CD14-positive monocyte (primary cell): ENCODE measurements around the gene SNRPD1. TPM values are rescaled to one million over a fixed set of nuclear protein-coding genes. Genes with fewer than 3 reads are reported as not detected.

Experiments
- DNase-seq, 3 donors: peaks; one replicate each; pipeline ENCODE4 v3.0.0-alpha.2; 2011 to 2022
- H2AFZ ChIP-seq: 2 replicates; pipeline ENCODE4 v1.6.0; 2012; ENCODE audit warnings: mild to moderate bottlenecking, low read depth, low read length, inconsistent platforms; ENCODE audit not compliant: insufficient read depth, poor library complexity, severe bottlenecking
- H3K27ac ChIP-seq, 2 donors: 1 replicate in 1 of 2; 2 replicates in 1 of 2; pipeline ENCODE4 v1.5.1; 2012 to 2013; ENCODE audit warnings: low read length in 2 of 2, control low read depth in 1 of 2, inconsistent platforms in 1 of 2, low read depth in 1 of 2, mild to moderate bottlenecking in 1 of 2
- H3K27me3 ChIP-seq, 2 donors: one replicate each; pipeline versions ENCODE4 v1.6.0 to v1.6.1; 2011 to 2013; ENCODE audit warnings: low read length in 2 of 2; ENCODE audit not compliant: control insufficient read depth in 2 of 2, insufficient read depth in 2 of 2
- H3K36me3 ChIP-seq, 2 donors: replicated peaks in 1 of 2; 1 replicate in 1 of 2; 2 replicates in 1 of 2; pipeline versions ENCODE4 v1.5.1 to v1.6.1; 2012 to 2013; ENCODE audit warnings: low read length in 2 of 2, control low read depth in 1 of 2, inconsistent platforms in 1 of 2, mild to moderate bottlenecking in 1 of 2; ENCODE audit not compliant: insufficient read depth in 2 of 2, control insufficient read depth in 1 of 2
- H3K4me1 ChIP-seq, 2 donors: 1 replicate in 1 of 2; 2 replicates in 1 of 2; pipeline versions ENCODE4 v1.5.1 to v1.6.1; 2012 to 2013; ENCODE audit warnings: low read length in 2 of 2, control low read depth in 1 of 2, inconsistent platforms in 1 of 2, mild to moderate bottlenecking in 1 of 2, moderate library complexity in 1 of 2; ENCODE audit not compliant: insufficient read depth in 2 of 2, control insufficient read depth in 1 of 2
- H3K4me2 ChIP-seq: replicated peaks from 2 replicates; pipeline ENCODE3; 2012; ENCODE audit warnings: low read length, moderate library complexity, mild to moderate bottlenecking; ENCODE audit not compliant: poor library complexity, severe bottlenecking; ENCODE audit errors: extremely low read depth
- H3K4me3 ChIP-seq, 3 experiments: fragments of 200-600 bp in 1 of 3; sonication (generic) in 1 of 3; replicated peaks in 1 of 3; 1 replicate in 2 of 3; 2 replicates in 1 of 3; pipeline ENCODE4 v1.5.1; 2011 to 2013; ENCODE audit warnings: low read length in 3 of 3, mild to moderate bottlenecking in 3 of 3, control low read depth in 2 of 3, low read depth in 2 of 3, inconsistent platforms in 1 of 3, moderate library complexity in 1 of 3
- H3K79me2 ChIP-seq: 2 replicates; pipeline ENCODE4 v1.6.0; 2012; ENCODE audit warnings: mild to moderate bottlenecking, control low read depth, inconsistent platforms, low read length, moderate library complexity; ENCODE audit not compliant: insufficient read depth
- H3K9ac ChIP-seq: 2 replicates; pipeline ENCODE4 v1.6.0; 2017; ENCODE audit warnings: low read length, mild to moderate bottlenecking; ENCODE audit not compliant: insufficient read depth, poor library complexity, severe bottlenecking
- H3K9me3 ChIP-seq, 2 donors: replicated peaks in 1 of 2; 1 replicate in 1 of 2; 2 replicates in 1 of 2; pipeline versions ENCODE4 v1.5.1 to v1.6.1; 2012 to 2013; ENCODE audit warnings: low read length in 2 of 2, control low read depth in 1 of 2; ENCODE audit not compliant: control insufficient read depth in 1 of 2, insufficient read depth in 1 of 2
- H4K20me1 ChIP-seq: 2 replicates; pipeline ENCODE4 v1.6.0; 2012; ENCODE audit warnings: mild to moderate bottlenecking, low read length, control low read depth, moderate library complexity; ENCODE audit not compliant: insufficient read depth
- H3K27ac Mint-ChIP-seq, 7 donors: one replicate each; pipeline ENCODE4 v1.8.0; 2020; ENCODE audit warnings: mild to moderate bottlenecking in 7 of 7, mixed read lengths in 7 of 7, moderate library complexity in 6 of 7, inconsistent platforms in 2 of 7
- H3K27me3 Mint-ChIP-seq, 3 donors: one replicate each; pipeline ENCODE4 v1.8.0; 2021 to 2022; ENCODE audit warnings: low read depth in 3 of 3, mild to moderate bottlenecking in 3 of 3, mixed read lengths in 3 of 3, moderate library complexity in 3 of 3, inconsistent platforms in 1 of 3
- H3K36me3 Mint-ChIP-seq, 2 donors: one replicate each; pipeline ENCODE4 v1.8.0; 2020; ENCODE audit warnings: mixed read lengths in 2 of 2, inconsistent platforms in 1 of 2, mild to moderate bottlenecking in 1 of 2
- H3K4me1 Mint-ChIP-seq: one replicate; pipeline ENCODE4 v1.8.0; 2020; ENCODE audit warnings: mild to moderate bottlenecking, mixed read lengths
- H3K4me3 Mint-ChIP-seq, 2 donors: one replicate each; pipeline ENCODE4 v1.8.0; 2020; ENCODE audit warnings: mild to moderate bottlenecking in 2 of 2, mixed read lengths in 2 of 2, moderate library complexity in 1 of 2
- H3K9me3 Mint-ChIP-seq, 7 donors: one replicate each; pipeline ENCODE4 v1.8.0; 2020 to 2022; ENCODE audit warnings: mixed read lengths in 7 of 7, mild to moderate bottlenecking in 6 of 7, moderate library complexity in 6 of 7, inconsistent platforms in 2 of 7
- CTCF ChIP-seq: fragments of 200-600 bp; IDR thresholded peaks from one replicate; pipeline ENCODE4 v1.8.0; 2022; ENCODE audit warnings: antibody characterized with exemption, mild to moderate bottlenecking
- WGBS: methylation state at CpG from one replicate; pipeline ENCODE4 v1.1.5; 2013; ENCODE audit warnings: missing lambda C conversion rate; ENCODE audit not compliant: insufficient coverage; 5-methylcytosine and 5-hydroxymethylcytosine counted together
- intact Hi-C, 2 donors: fragments of 100-400 bp; cut with micrococcal nuclease; formaldehyde crosslinking; loops; one replicate each; pipeline versions ENCODE4 v1.15.0 to v1.15.1; 2023
- polyA minus RNA-seq: library from RNA; depleted of rRNA, polyadenylated mRNA; stranded (reverse); fragments of >200 nt; gene quantifications from 2 replicates; pipeline ENCODE4 v1.2.3, GENCODE V29; 2012
- polyA plus RNA-seq, 3 donors: library from polyadenylated mRNA; depleted of rRNA in 1 of 3; unstranded in 2 of 3; stranded (reverse) in 1 of 3; fragments of 300-500 nt in 2 of 3; fragments of >200 nt in 1 of 3; fragmentation: Illumina TruSeq in 2 of 3; gene quantifications; 1 replicate in 2 of 3; 2 replicates in 1 of 3; pipeline ENCODE4 v1.2.3, GENCODE V29; 2012 to 2021
- total RNA-seq, 12 experiments: library from RNA in 1 of 12; stranded (reverse) in 1 of 12; fragments of 120-200 nt in 1 of 12; gene quantifications; one replicate each; pipeline ENCODE4 v1.2.4 and lab custom pipeline; 2013 to 2026; ENCODE audit warnings: mixed read lengths in 6 of 12, inconsistent platforms in 1 of 12

Gene SNRPD1
- 46.8 TPM for total RNA-seq (2013)
- polyA plus RNA-seq = 10 to 100 TPM; 13.0 to 56.7 (median 50.9) TPM
- 0.97 and 2.0 TPM in 2 replicates for polyA minus RNA-seq
- 4.1 to 17.1 (median 11.6) reads per million in 11 experiments for total RNA-seq (lab: John Stamatoyannopoulos, UW)

- peak within 1 kb of the TSS; percentile 93 to 99 for H3K4me3 Mint-ChIP-seq
- peaks cover 23% of the 10 kb centered on the region for H3K4me1 Mint-ChIP-seq
- Histone ChIP-seq H3K4me2 (peak within 1 kb of the TSS; percentile 71), H2AFZ (peak within 1 kb of the TSS; percentile 93), H3K9me3 (no peaks in the 10 kb centered on the region), H3K27ac (peak within 1 kb of the TSS; percentile 86 to 93), H3K9ac (peak within 1 kb of the TSS; percentile 83), H3K79me2 (peaks cover 60% of the 10 kb centered on the region), H4K20me1 (peaks cover 17% of the 10 kb centered on the region), H3K4me3 (peak within 1 kb of the TSS; percentile 69 to 87 (median 86)), H3K4me1 (peaks cover 20 to 21% of the 10 kb centered on the region in 2 donors), H3K27me3 (no peaks in the 10 kb centered on the region), H3K36me3 (peaks cover 2 to 19% of the 10 kb centered on the region in 2 donors)
- peaks cover 0 to 1% (median 1%) of the 10 kb centered on the region in 3 donors for H3K27me3 Mint-ChIP-seq
- TF ChIP-seq CTCF = peak; percentile 92
- DNase-seq = peak; percentile 86 to 89 (median 87)
- peaks cover 15 to 20% of the 10 kb centered on the region in 2 donors for H3K36me3 Mint-ChIP-seq
- under 1% methylated on average over 53 of the region's 59 CpGs for WGBS
- H3K9me3 Mint-ChIP-seq = peaks cover 0 to 11% (median 3%) of the 10 kb centered on the region in 7 donors
- H3K27ac Mint-ChIP-seq = peak within 1 kb of the TSS; percentile 95 to 99 (median 98)
- intact Hi-C loops = loop anchor here (5.0 kb wide), 2 partner anchors 90 to 130 kb away; partner anchors contain the start of genes ABHD3 (in 1 of the 2) and MIB1 (in 1 of the 2)
These were observed at the start of gene SNRPD1 for GRCh38 chr18:21612125-21613039. TSS of gene SNRPD1 (plus strand) at chr18:21612314. CDS start at chr18:21612430, 116 bp downstream.

DNA sequence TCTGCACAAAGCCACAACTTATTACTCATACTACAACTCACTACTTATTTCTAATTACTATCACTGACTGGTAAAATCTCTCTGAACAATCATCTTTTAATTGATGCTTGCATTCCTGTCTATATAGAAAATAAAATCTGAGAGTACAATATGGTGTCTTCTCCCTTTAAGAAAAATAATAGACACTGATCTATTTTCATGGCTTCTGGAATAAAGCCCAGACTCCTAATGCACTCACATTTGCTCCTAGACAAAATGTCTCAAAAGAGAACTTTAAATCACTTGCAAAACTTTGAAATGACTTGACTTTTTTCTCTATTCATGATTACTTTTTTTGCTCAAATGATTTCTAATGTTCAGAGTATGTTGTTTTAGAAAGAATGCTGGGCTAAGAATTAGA lies 40.3 kb upstream of the SNRPD1 start:
- no peaks in the 10 kb centered on the region for H3K27me3 Mint-ChIP-seq
- Histone ChIP-seq H3K79me2 (no peaks in the 10 kb centered on the region), H3K27ac (no peak overlapping the region), H3K27me3 (no peaks in the 10 kb centered on the region), H3K4me2 (no peak overlapping the region), H3K36me3 (peaks cover 62 to 99% of the 10 kb centered on the region in 2 donors), H3K9me3 (no peaks in the 10 kb centered on the region), H4K20me1 (no peaks in the 10 kb centered on the region), H2AFZ (no peak overlapping the region), H3K4me3 (no peak overlapping the region), H3K9ac (no peak overlapping the region), H3K4me1 (no peaks in the 10 kb centered on the region)
- no peak for TF ChIP-seq CTCF
- H3K27ac Mint-ChIP-seq = peak overlapping the region in 1 of 7 donors; percentile 7
- DNase-seq = no peak
- no peaks in the 10 kb centered on the region for H3K4me1 Mint-ChIP-seq
- intact Hi-C loops = no loop called here
- no peak overlapping the region for H3K4me3 Mint-ChIP-seq
- H3K36me3 Mint-ChIP-seq = peaks cover 76 to 88% of the 10 kb centered on the region in 2 donors
- no peaks in the 10 kb centered on the region for H3K9me3 Mint-ChIP-seq
